ENCODE results near the gene ERBB4. TPM values are rescaled to one million over a fixed set of nuclear protein-coding genes. Genes with fewer than 3 reads are reported as not detected.

Gene ERBB4
- total and polyA plus RNA-seq, 7 donors, result 0.07 to 7.5 (median 2.0) TPM

DNA sequence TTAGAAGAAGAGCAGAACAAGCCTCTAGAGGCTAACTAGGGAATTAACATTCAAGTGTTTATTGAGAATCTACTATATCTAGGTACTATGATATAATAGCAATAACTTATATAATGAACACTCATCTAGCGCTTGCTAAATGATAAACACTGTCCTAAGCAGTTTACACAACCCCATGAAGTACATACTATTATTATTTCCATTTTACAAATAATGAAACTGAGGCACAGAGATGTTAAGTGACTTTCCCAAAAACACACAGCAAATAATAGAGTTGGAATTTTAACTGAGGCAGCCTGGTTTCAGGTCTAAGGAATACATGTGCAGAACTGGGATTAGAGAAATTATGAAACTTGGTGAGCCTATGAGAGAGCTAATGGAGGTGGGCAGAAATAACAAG, 1088.8 kb downstream of the ERBB4 start:
- intact Hi-C loops (cut with DNase I), result no loop called here
- Histone ChIP-seq H3K36me3 (ENCODE audit: insufficient read depth in 1 of 2, low read depth in 1 of 2) (no peaks in the 10 kb centered on the region), H3K27ac (no peak overlapping the region), H3K9me3 (no peaks in the 10 kb centered on the region), H3K4me1 (no peaks in the 10 kb centered on the region), H3K27me3 (ENCODE audit: insufficient read depth in 3 of 3, low read length in 2 of 3) (no peaks in the 10 kb centered on the region), H3K4me3 (no peak overlapping the region)
- no peak for ATAC-seq
- TF ChIP-seq, protein P1, sequence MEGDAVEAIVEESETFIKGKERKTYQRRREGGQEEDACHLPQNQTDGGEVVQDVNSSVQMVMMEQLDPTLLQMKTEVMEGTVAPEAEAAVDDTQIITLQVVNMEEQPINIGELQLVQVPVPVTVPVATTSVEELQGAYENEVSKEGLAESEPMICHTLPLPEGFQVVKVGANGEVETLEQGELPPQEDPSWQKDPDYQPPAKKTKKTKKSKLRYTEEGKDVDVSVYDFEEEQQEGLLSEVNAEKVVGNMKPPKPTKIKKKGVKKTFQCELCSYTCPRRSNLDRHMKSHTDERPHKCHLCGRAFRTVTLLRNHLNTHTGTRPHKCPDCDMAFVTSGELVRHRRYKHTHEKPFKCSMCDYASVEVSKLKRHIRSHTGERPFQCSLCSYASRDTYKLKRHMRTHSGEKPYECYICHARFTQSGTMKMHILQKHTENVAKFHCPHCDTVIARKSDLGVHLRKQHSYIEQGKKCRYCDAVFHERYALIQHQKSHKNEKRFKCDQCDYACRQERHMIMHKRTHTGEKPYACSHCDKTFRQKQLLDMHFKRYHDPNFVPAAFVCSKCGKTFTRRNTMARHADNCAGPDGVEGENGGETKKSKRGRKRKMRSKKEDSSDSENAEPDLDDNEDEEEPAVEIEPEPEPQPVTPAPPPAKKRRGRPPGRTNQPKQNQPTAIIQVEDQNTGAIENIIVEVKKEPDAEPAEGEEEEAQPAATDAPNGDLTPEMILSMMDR (IDR thresholded peaks at IDR 0.05), result no peak
- DNase-seq, result no peak
- WGBS, 3 donors, result 97 to 100% (median 99%) methylated on average over 1 of the region's 1 CpG

DNA sequence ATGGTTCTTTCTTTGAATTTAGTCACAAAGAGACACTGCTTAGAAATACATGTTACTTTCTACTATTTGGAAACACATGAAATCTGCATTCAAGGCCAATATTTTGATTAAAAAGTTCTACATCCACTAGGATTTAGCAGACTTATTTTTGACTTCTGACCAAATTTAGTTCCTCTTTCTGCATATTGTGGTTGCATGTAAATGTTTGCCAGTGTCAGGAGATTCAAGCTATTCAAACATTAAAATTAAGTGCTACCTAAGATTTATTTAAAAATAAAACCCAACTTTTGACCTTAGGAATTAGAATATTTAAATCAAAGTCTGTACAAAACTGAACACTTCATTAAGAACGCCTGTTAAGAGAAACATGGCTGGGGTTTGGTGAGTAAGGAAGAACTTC, 1091.1 kb downstream of the ERBB4 start:
- DNase-seq (no peak), ATAC-seq (no peak)
- Histone ChIP-seq H3K27ac (no peak overlapping the region), H3K4me3 (no peak overlapping the region), H3K4me1 (no peaks in the 10 kb centered on the region), H3K27me3 (ENCODE audit: insufficient read depth in 3 of 3, low read length in 2 of 3) (no peaks in the 10 kb centered on the region), H3K9me3 (no peaks in the 10 kb centered on the region), H3K36me3 (ENCODE audit: insufficient read depth in 1 of 2, low read depth in 1 of 2) (no peaks in the 10 kb centered on the region)
- intact Hi-C loops (cut with DNase I), result no loop called here
- 83 to 93% (median 87%) methylated on average over 1 of the region's 1 CpG for WGBS, 3 donors
- TF ChIP-seq, protein P1 (IDR thresholded peaks at IDR 0.05), result no peak

DNA sequence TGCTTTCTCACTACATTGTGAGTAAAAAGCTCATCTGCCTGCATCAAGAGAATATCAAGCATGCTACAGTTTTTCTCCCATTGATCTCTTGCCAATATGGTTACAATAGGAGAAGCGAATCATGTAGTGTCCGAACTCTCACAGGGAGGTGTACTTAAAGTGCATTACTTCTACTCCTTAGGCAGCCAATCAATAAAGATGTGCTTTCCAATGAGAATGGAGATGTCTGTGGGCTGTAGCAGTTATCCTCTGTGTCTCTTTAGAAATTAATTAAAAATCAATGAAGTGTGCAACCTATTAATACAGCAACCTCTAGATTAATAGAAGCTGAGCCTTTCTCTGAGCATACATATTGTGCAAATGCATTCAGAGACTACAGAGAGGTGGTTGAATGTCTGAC, 1098.5 kb downstream of the ERBB4 start:
- Histone ChIP-seq H3K4me1 (no peaks in the 10 kb centered on the region), H3K4me3 (no peak overlapping the region), H3K36me3 (ENCODE audit: insufficient read depth in 1 of 2, low read depth in 1 of 2) (no peaks in the 10 kb centered on the region), H3K27ac (no peak overlapping the region), H3K27me3 (ENCODE audit: insufficient read depth in 3 of 3, low read length in 2 of 3) (no peaks in the 10 kb centered on the region), H3K9me3 (no peaks in the 10 kb centered on the region)
- TF ChIP-seq, protein P1 (IDR thresholded peaks at IDR 0.05), result no peak
- ATAC-seq, result no peak
- 86 to 90% (median 89%) methylated on average over 2 of the region's 2 CpGs for WGBS, 3 donors
- intact Hi-C loops (cut with DNase I), result no loop called here
- no peak for DNase-seq

DNA sequence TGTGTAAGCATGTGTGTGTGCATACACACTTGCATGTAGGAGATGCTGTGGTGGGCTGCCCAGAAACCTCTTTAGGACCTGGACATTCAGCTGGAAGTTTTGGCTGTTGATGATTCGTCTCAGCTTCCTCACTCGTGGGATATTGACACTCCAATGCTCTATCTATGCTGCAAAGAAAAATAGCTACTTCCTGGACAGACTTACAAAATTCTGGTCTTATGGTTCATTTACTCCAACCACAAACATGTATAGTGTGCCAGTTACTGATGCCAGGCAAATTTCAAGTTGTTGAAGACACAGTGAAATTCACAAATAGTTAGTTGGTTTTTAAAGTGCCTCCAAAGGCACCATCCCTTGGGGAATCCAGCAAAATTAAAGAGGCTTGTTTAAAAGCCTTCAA, 1099.6 kb downstream of the ERBB4 start:
- no peaks in the 10 kb centered on the region for H3K36me3 ChIP-seq (ENCODE audit: insufficient read depth in 1 of 2, low read depth in 1 of 2)
- 31 to 45% (median 36%) methylated on average over 2 of the region's 2 CpGs for WGBS, 3 donors
- no peaks in the 10 kb centered on the region for H3K9me3 ChIP-seq
- H3K27me3 ChIP-seq (ENCODE audit: insufficient read depth in 3 of 3, low read length in 2 of 3), result no peaks in the 10 kb centered on the region
- no peak overlapping the region for H3K4me3 ChIP-seq
- TF ChIP-seq, protein P1 (IDR thresholded peaks at IDR 0.05), result no peak
- no peak overlapping the region for H3K27ac ChIP-seq
- ATAC-seq (no peak), DNase-seq (no peak)
- intact Hi-C loops (cut with DNase I), result no loop called here
- H3K4me1 ChIP-seq, result no peaks in the 10 kb centered on the region

DNA sequence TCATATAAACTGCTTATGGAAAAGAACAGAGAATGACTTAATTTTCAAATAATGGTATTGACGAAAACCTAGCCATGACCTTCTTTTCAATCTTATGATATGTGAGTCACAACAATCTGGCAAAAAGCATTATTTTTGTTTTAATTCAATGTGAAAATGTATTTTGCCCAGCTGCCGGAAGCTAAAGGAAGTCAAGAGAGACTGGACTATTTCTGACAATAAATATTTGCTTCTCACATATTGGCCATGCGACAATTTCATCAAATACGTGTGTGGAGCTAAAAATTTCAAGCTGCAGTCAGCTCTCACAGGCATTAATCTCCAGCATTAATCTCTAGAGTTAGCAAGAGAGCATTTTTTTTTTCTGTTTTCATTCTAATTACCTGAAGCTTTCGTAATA, 1101.2 kb downstream of the ERBB4 start:
- Histone ChIP-seq H3K27me3 (ENCODE audit: insufficient read depth in 3 of 3, low read length in 2 of 3) (no peaks in the 10 kb centered on the region), H3K9me3 (no peaks in the 10 kb centered on the region), H3K36me3 (ENCODE audit: insufficient read depth in 1 of 2, low read depth in 1 of 2) (no peaks in the 10 kb centered on the region), H3K27ac (no peak overlapping the region), H3K4me1 (no peaks in the 10 kb centered on the region), H3K4me3 (no peak overlapping the region)
- ATAC-seq, result no peak
- TF ChIP-seq, protein P1 (IDR thresholded peaks at IDR 0.05), result no peak
- intact Hi-C loops (cut with DNase I), result no loop called here
- 58 to 68% (median 67%) methylated on average over 5 of the region's 5 CpGs for WGBS, 3 donors
- no peak for DNase-seq
